WTC11 (cell line): ENCODE results near the gene AKAP6.

Experiments used
- ESRRA ChIP-seq: sonication (generic); formaldehyde crosslinking; IDR thresholded peaks from 2 replicates; pipeline ENCODE4 v1.8.1; 2022; ENCODE audit warnings: mild to moderate bottlenecking, missing genetic modification reagents, borderline replicate concordance
- TF ChIP-seq, protein P1 (sequence below): sonication (generic); formaldehyde crosslinking; IDR thresholded peaks from 2 replicates; pipeline ENCODE4 v1.8.0; 2022; ENCODE audit warnings: mild to moderate bottlenecking, missing genetic modification reagents

GRCh38 chr14:32702562-32702961 lies 373.5 kb downstream of the AKAP6 start:
- TF ChIP-seq ESRRA = no peak
- TF ChIP-seq, protein P1, sequence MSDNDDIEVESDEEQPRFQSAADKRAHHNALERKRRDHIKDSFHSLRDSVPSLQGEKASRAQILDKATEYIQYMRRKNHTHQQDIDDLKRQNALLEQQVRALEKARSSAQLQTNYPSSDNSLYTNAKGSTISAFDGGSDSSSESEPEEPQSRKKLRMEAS = no peak
